Natural killer cell (primary cell): ENCODE results near the gene CROCC2. TPM values are rescaled to one million over a fixed set of nuclear protein-coding genes. Genes with fewer than 3 reads are reported as not detected.

Experiments used
- ATAC-seq, 3 donors: fragments of 150-1000 bp in 2 of 3; fragments of 200-7000 bp in 1 of 3; cut with Tn5 transposase; 1 replicate in 1 of 3; 2 replicates in 2 of 3; pipeline ENCODE4 v1.10.0; 2021; ENCODE audit warnings: mild to moderate bottlenecking in 2 of 3, moderate library complexity in 2 of 3
- DNase-seq, 2 donors: peaks; one replicate each; pipeline versions ENCODE4 v3.0.0 to v3.0.0-alpha.2; 2013 to 2021; ENCODE audit warnings: mixed read lengths in 1 of 2
- H3K27ac ChIP-seq: one replicate; pipeline ENCODE4 v1.5.1; 2013; ENCODE audit warnings: mild to moderate bottlenecking, low read length
- H3K27me3 ChIP-seq: one replicate; pipeline ENCODE4 v1.6.1; 2013; ENCODE audit warnings: low read length; ENCODE audit not compliant: control insufficient read depth, insufficient read depth
- H3K36me3 ChIP-seq: one replicate; pipeline ENCODE4 v1.6.1; 2013; ENCODE audit warnings: low read length; ENCODE audit not compliant: control insufficient read depth, insufficient read depth
- H3K4me1 ChIP-seq: one replicate; pipeline ENCODE4 v1.6.1; 2013; ENCODE audit warnings: low read length; ENCODE audit not compliant: control insufficient read depth, insufficient read depth
- H3K4me3 ChIP-seq: one replicate; pipeline ENCODE4 v1.5.1; 2013; ENCODE audit warnings: low read length
- H3K9me3 ChIP-seq: one replicate; pipeline ENCODE4 v1.6.1; 2013; ENCODE audit warnings: low read length; ENCODE audit not compliant: control insufficient read depth, insufficient read depth
- H3K27ac Mint-ChIP-seq, 2 donors: one replicate each; pipeline ENCODE4 v1.8.0; 2022; ENCODE audit warnings: mild to moderate bottlenecking in 2 of 2, mixed read lengths in 2 of 2, moderate library complexity in 1 of 2
- H3K27me3 Mint-ChIP-seq, 2 donors: one replicate each; pipeline ENCODE4 v1.8.0; 2022; ENCODE audit warnings: low read depth in 2 of 2, mixed read lengths in 2 of 2
- H3K36me3 Mint-ChIP-seq: one replicate; pipeline ENCODE4 v1.8.0; 2022; ENCODE audit warnings: mixed read lengths
- H3K4me1 Mint-ChIP-seq, 2 donors: one replicate each; pipeline ENCODE4 v1.8.0; 2022; ENCODE audit warnings: mixed read lengths in 2 of 2
- H3K4me3 Mint-ChIP-seq: one replicate; pipeline ENCODE4 v1.8.0; 2022; ENCODE audit warnings: mild to moderate bottlenecking, moderate library complexity, mixed read lengths
- H3K9me3 Mint-ChIP-seq, 2 donors: one replicate each; pipeline ENCODE4 v1.8.0; 2022; ENCODE audit warnings: mixed read lengths in 2 of 2
- WGBS: methylation state at CpG from one replicate; pipeline ENCODE4 v1.1.7; 2013; ENCODE audit warnings: missing lambda C conversion rate; ENCODE audit not compliant: insufficient coverage; 5-methylcytosine and 5-hydroxymethylcytosine counted together
- intact Hi-C: fragments of 100-400 bp; cut with micrococcal nuclease; formaldehyde crosslinking; loops from one replicate; pipeline ENCODE4 v1.14.2; 2022
- total RNA-seq, 4 donors: library from RNA; stranded (reverse); fragments of 120-200 nt in 1 of 4; gene quantifications; one replicate each; pipeline versions ENCODE4 v1.2.3 to v1.2.4, GENCODE V29; 2013 to 2022
- TF ChIP-seq, protein P1 (sequence below): fragments of 200-600 bp; IDR thresholded peaks from one replicate; pipeline ENCODE4 v1.8.0; 2022; ENCODE audit warnings: antibody characterized with exemption

Gene CROCC2
- total RNA-seq, 3 donors from 2014 or later (not counting 1 experiment from before 2014, with no cell fraction given) = 0.14 TPM; not detected in 2

DNA sequence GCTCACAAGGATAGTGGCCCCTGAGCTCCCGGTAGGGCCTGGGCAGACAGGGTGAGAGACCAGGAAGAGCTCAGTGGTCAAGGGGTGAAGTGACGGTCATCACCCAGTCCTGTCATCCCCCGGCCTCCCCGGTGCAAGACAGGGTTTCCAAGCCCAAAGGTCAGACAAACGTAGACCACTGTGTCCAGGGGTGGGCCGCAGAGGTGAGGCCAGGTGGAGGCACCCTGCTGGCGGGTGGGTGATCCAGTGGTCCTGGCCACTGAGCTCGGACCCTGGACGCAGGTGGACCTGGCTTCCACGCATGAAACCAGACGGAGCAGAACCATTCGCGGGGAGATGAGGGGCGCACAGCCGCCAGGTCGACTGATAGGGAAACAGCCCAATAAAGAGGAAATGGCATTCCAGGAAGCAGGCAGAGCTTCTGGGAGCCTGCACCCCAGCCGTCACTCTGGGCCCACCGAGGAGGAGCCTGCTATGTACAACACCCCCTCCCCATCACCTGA is 77.9 kb downstream of the CROCC2 start:
- WGBS = 74% methylated on average over 18 of the region's 18 CpGs
- H3K27me3 ChIP-seq = no peaks in the 10 kb centered on the region
- Mint-ChIP-seq H3K4me3 (no peak overlapping the region), H3K27me3 (peaks cover 0 to 7% of the 10 kb centered on the region in 2 donors), H3K36me3 (no peaks in the 10 kb centered on the region), H3K27ac (no peak overlapping the region), H3K9me3 (no peaks in the 10 kb centered on the region), H3K4me1 (no peaks in the 10 kb centered on the region)
- TF ChIP-seq, protein P1, sequence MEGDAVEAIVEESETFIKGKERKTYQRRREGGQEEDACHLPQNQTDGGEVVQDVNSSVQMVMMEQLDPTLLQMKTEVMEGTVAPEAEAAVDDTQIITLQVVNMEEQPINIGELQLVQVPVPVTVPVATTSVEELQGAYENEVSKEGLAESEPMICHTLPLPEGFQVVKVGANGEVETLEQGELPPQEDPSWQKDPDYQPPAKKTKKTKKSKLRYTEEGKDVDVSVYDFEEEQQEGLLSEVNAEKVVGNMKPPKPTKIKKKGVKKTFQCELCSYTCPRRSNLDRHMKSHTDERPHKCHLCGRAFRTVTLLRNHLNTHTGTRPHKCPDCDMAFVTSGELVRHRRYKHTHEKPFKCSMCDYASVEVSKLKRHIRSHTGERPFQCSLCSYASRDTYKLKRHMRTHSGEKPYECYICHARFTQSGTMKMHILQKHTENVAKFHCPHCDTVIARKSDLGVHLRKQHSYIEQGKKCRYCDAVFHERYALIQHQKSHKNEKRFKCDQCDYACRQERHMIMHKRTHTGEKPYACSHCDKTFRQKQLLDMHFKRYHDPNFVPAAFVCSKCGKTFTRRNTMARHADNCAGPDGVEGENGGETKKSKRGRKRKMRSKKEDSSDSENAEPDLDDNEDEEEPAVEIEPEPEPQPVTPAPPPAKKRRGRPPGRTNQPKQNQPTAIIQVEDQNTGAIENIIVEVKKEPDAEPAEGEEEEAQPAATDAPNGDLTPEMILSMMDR = no peak
- no peak overlapping the region for H3K4me3 ChIP-seq
- intact Hi-C loops = no loop called here
- DNase-seq (no peak), ATAC-seq (peak in 1 of 3 donors; percentile 5)
- no peaks in the 10 kb centered on the region for H3K36me3 ChIP-seq
- H3K27ac ChIP-seq = no peak overlapping the region
- no peaks in the 10 kb centered on the region for H3K4me1 ChIP-seq
- no peaks in the 10 kb centered on the region for H3K9me3 ChIP-seq

DNA sequence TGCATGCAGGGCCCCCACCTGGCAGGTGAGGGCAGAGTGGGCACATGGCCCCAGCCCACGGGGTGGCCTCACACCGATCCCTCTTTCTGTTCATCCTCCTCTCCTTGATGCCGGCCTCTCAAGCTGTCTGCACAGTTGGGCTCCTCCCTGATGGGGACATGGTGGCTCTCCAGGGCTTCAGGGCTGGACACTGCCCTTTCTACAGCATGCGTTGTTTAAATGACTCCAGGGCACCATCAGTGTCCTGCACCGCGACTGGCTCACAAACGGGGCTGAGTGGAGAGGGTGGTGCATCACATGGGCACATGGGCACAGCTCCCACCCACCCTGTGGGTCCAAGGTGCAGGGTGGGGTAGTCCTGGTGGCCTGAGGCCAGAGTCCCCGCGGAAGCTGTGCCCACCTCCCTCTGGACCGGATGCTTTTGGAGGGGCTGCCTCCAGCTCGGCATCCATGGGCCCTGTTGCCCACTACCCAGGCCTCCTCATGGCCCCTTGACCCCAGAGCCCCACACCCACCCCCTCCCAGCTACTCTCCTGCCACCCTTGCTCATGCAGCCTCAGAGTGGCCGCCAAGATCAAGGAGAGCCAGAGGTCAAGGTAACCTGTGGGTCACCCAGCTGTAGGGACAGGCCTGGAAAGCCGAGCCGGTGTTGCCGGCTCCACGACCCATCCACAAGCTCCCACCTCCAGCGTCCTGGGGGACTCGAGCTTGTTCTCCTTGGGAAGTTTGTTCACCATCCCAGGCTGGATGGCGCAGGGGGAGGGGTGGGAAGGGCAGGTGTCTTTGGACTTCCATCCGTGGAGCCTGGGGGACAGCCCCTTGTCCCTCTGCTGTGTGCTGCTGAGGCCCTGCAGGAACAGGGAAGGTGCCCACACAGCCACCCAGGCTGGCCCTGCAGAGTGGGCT is 80.0 kb downstream of the CROCC2 start:
- H3K36me3 Mint-ChIP-seq = no peaks in the 10 kb centered on the region
- H3K27me3 ChIP-seq = no peaks in the 10 kb centered on the region
- H3K9me3 Mint-ChIP-seq = no peaks in the 10 kb centered on the region
- H3K4me1 ChIP-seq = no peaks in the 10 kb centered on the region
- no peak overlapping the region for H3K4me3 Mint-ChIP-seq
- TF ChIP-seq, protein P1 = no peak
- WGBS = 94% methylated on average over 20 of the region's 20 CpGs
- intact Hi-C loops = no loop called here
- peaks cover 0 to 7% of the 10 kb centered on the region in 2 donors for H3K27me3 Mint-ChIP-seq
- DNase-seq = no peak
- no peaks in the 10 kb centered on the region for H3K4me1 Mint-ChIP-seq
- H3K27ac Mint-ChIP-seq = no peak overlapping the region
- no peaks in the 10 kb centered on the region for H3K36me3 ChIP-seq
- no peak overlapping the region for H3K27ac ChIP-seq
- no peak for ATAC-seq
- H3K4me3 ChIP-seq = no peak overlapping the region
- H3K9me3 ChIP-seq = no peaks in the 10 kb centered on the region

DNA sequence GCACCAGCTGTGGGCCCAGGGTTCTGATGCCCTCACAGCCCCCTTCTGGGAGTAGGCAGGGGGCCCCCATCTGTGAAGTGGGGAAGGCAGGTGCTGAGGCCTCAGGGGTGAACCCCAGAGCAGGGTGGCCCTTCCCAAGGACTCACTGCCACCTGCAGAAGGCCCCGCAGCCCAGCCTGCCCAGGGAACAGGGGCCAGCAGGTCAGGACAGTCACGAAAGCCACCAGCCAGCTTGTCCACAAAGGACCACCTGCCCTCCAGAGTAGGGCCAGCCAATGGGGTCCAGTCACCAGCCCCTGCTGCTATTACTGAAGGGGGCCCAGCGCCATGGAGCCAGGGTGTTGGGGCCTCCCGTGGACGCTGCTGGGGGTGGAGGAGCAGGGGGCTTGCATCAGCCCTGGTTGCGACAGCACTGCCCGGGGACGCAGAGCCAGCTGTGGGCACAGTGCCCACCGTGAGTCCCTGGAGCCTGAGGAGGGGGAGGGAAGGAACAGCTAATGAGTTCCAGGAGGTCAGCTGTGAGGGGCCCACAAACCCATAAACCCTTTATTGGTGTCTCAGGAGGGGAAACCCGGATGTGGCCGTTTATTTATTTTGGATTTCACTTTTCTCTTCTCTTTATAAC is 80.8 kb downstream of the CROCC2 start:
- H3K27me3 ChIP-seq = no peaks in the 10 kb centered on the region
- ATAC-seq (no peak), DNase-seq (no peak)
- intact Hi-C loops = no loop called here
- H3K4me1 ChIP-seq = no peaks in the 10 kb centered on the region
- no peaks in the 10 kb centered on the region for H3K36me3 ChIP-seq
- H3K9me3 Mint-ChIP-seq = no peaks in the 10 kb centered on the region
- TF ChIP-seq, protein P1 = no peak
- no peaks in the 10 kb centered on the region for H3K9me3 ChIP-seq
- no peak overlapping the region for H3K27ac ChIP-seq
- peaks cover 0 to 7% of the 10 kb centered on the region in 2 donors for H3K27me3 Mint-ChIP-seq
- H3K4me3 Mint-ChIP-seq = no peak overlapping the region
- no peaks in the 10 kb centered on the region for H3K4me1 Mint-ChIP-seq
- H3K27ac Mint-ChIP-seq = no peak overlapping the region
- WGBS = 67% methylated on average over 9 of the region's 11 CpGs
- no peaks in the 10 kb centered on the region for H3K36me3 Mint-ChIP-seq
- H3K4me3 ChIP-seq = no peak overlapping the region
